KMS-11 (cell line): Measurements from ENCODE around the gene PAM16.

Source experiments
- H2AFZ ChIP-seq: fragments of 200-600 bp; sonication (generic); 2 replicates; pipeline ENCODE4 v1.6.1; 2016; ENCODE audit warnings: antibody characterized with exemption, mixed run types, low read depth
- H3K27ac ChIP-seq: fragments of 200-600 bp; sonication (generic); 2 replicates; pipeline ENCODE4 v1.6.1; 2016; ENCODE audit warnings: mild to moderate bottlenecking, mixed run types
- H3K27me3 ChIP-seq: fragments of 200-600 bp; sonication (generic); 2 replicates; pipeline ENCODE4 v1.6.1; 2017; ENCODE audit warnings: mild to moderate bottlenecking, low read depth, mixed run types, moderate library complexity; ENCODE audit not compliant: insufficient read depth
- H3K36me3 ChIP-seq: fragments of 200-600 bp; sonication (generic); 2 replicates; pipeline ENCODE4 v1.6.1; 2017; ENCODE audit warnings: mild to moderate bottlenecking, mixed run types; ENCODE audit not compliant: insufficient read depth
- H3K4me1 ChIP-seq: fragments of 200-600 bp; sonication (generic); 2 replicates; pipeline ENCODE4 v1.6.1; 2016; ENCODE audit warnings: mild to moderate bottlenecking, low read depth, mixed run types; ENCODE audit not compliant: poor library complexity, severe bottlenecking
- H3K4me2 ChIP-seq: fragments of 200-600 bp; sonication (generic); 2 replicates; pipeline ENCODE4 v1.7.0; 2016; ENCODE audit warnings: mild to moderate bottlenecking, mixed run types
- H3K4me3 ChIP-seq: fragments of 200-600 bp; sonication (generic); IDR thresholded peaks from 2 replicates; pipeline ENCODE4 v1.6.1; 2017; ENCODE audit warnings: low read depth, low read length, mixed read lengths; ENCODE audit not compliant: insufficient read depth
- H3K79me2 ChIP-seq: fragments of 200-600 bp; sonication (generic); 2 replicates; pipeline ENCODE4 v1.6.1; 2016; ENCODE audit warnings: low read depth, mixed run types; ENCODE audit not compliant: insufficient read depth
- H3K9ac ChIP-seq: fragments of 200-600 bp; sonication (generic); 2 replicates; pipeline ENCODE4 v1.6.1; 2016; ENCODE audit warnings: mild to moderate bottlenecking, mixed run types
- H4K20me1 ChIP-seq: fragments of 200-600 bp; sonication (generic); 2 replicates; pipeline ENCODE4 v1.6.1; 2016; ENCODE audit warnings: mild to moderate bottlenecking, mixed run types; ENCODE audit not compliant: insufficient read depth
- CTCF ChIP-seq: fragments of 200-600 bp; sonication (generic); conservative IDR thresholded peaks from 2 replicates; pipeline ENCODE4 v1.6.1; 2017; ENCODE audit warnings: low read depth, mild to moderate bottlenecking, antibody characterized with exemption, low read length, moderate library complexity, mixed read lengths

The PAM16 gene

GRCh38 chr16:4367393-4367856, 16.3 kb upstream of the PAM16 start:
- H3K36me3 ChIP-seq = 0 out of 2 replicates have a peak, but pooled peaks cover 3% of the 10 kb centered on the region
- no peaks in the 10 kb centered on the region for H3K79me2 ChIP-seq
- no peak overlapping the region for H3K4me2 ChIP-seq
- H2AFZ ChIP-seq = no peak overlapping the region
- H3K27me3 ChIP-seq = no peaks in the 10 kb centered on the region
- no peak overlapping the region for H3K4me3 ChIP-seq
- no peak overlapping the region for H3K27ac ChIP-seq
- no peak for TF ChIP-seq CTCF
- no peaks in the 10 kb centered on the region for H3K4me1 ChIP-seq
- H4K20me1 ChIP-seq = no peaks in the 10 kb centered on the region
- H3K9ac ChIP-seq = no peak overlapping the region

GRCh38 chr16:4366016-4366415, 14.9 kb upstream of the PAM16 start:
- Histone ChIP-seq H3K36me3 (0 out of 2 replicates have a peak, but pooled peaks cover 3% of the 10 kb centered on the region), H3K9ac (no peak overlapping the region)
- no peak for TF ChIP-seq CTCF

GRCh38 chr16:4365615-4366014, 14.5 kb upstream of the PAM16 start:
- no peak overlapping the region for H2AFZ ChIP-seq
- no peaks in the 10 kb centered on the region for H3K27me3 ChIP-seq
- no peak for TF ChIP-seq CTCF
- H3K79me2 ChIP-seq = no peaks in the 10 kb centered on the region
- H4K20me1 ChIP-seq = no peaks in the 10 kb centered on the region
- H3K27ac ChIP-seq = no peak overlapping the region
- 0 out of 2 replicates have a peak, but pooled peaks cover 3% of the 10 kb centered on the region for H3K36me3 ChIP-seq
- no peak overlapping the region for H3K4me3 ChIP-seq
- no peaks in the 10 kb centered on the region for H3K4me1 ChIP-seq
- H3K9ac ChIP-seq = no peak overlapping the region
- H3K4me2 ChIP-seq = no peak overlapping the region

More at GRCh38 chr16:4366016-4366415, 14.9 kb upstream of the PAM16 start:
- Histone ChIP-seq H2AFZ (no peak overlapping the region), H3K27ac (no peak overlapping the region), H3K4me1 (no peaks in the 10 kb centered on the region), H3K79me2 (no peaks in the 10 kb centered on the region), H3K4me2 (no peak overlapping the region), H3K4me3 (no peak overlapping the region), H3K27me3 (no peaks in the 10 kb centered on the region), H4K20me1 (no peaks in the 10 kb centered on the region)

DNA sequence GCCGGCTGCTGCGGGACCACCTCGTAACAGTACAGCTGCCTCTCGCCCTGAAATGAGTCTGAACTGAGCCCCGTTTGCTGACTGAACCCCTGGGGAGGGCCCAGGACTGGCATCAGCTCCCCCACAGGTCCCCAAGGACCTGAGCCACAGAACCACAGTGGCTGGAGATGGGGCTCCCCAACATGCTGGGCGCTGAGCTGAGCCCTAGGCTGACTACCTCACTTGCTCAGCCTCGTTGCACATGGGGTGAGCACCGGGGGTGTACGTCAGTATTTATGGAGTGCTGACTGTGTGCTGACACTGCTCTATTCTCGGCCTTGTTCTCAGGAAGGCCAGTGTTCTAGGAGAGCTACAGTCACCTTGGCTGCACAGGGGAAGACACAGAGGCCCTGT, 13.9 kb upstream of the PAM16 start:
- no peak for TF ChIP-seq CTCF
- Histone ChIP-seq H2AFZ (no peak overlapping the region), H3K4me3 (no peak overlapping the region), H3K9ac (no peak overlapping the region), H3K4me1 (no peaks in the 10 kb centered on the region), H3K27me3 (no peaks in the 10 kb centered on the region), H3K36me3 (0 out of 2 replicates have a peak, but pooled peaks cover 3% of the 10 kb centered on the region), H3K27ac (no peak overlapping the region), H3K79me2 (no peaks in the 10 kb centered on the region), H3K4me2 (no peak overlapping the region), H4K20me1 (no peaks in the 10 kb centered on the region)
